Liver (tissue), 9 donors: ENCODE results near the gene PARP3. TPM values are rescaled to one million over a fixed set of nuclear protein-coding genes. Genes with fewer than 3 reads are reported as not detected.

ENCODE experiments used
- DNase-seq: peaks from one replicate; pipeline ENCODE4 v3.0.0-alpha.2; 2017; ENCODE audit warnings: low spot score
- H3K27ac ChIP-seq, 2 donors: one replicate each; pipeline ENCODE4 v1.7.0; 2013; ENCODE audit warnings: inconsistent platforms in 2 of 2, low read length in 2 of 2, control low read depth in 1 of 2, low read depth in 1 of 2, mild to moderate bottlenecking in 1 of 2
- H3K27me3 ChIP-seq, 4 donors: one replicate each; pipeline versions ENCODE4 v1.6.1 to v1.7.0; 2013; ENCODE audit warnings: low read length in 3 of 4, inconsistent platforms in 1 of 4, mild to moderate bottlenecking in 1 of 4, moderate library complexity in 1 of 4; ENCODE audit not compliant: control insufficient read depth in 4 of 4, insufficient read depth in 4 of 4
- H3K36me3 ChIP-seq, 4 donors: one replicate each; pipeline versions ENCODE4 v1.6.1 to v1.7.0; 2013; ENCODE audit warnings: low read length in 3 of 4, mild to moderate bottlenecking in 3 of 4, low read depth in 1 of 4, moderate library complexity in 1 of 4; ENCODE audit not compliant: control insufficient read depth in 4 of 4, insufficient read depth in 3 of 4
- H3K4me1 ChIP-seq, 4 donors: one replicate each; pipeline versions ENCODE4 v1.6.1 to v1.7.0; 2013; ENCODE audit warnings: low read length in 3 of 4, mild to moderate bottlenecking in 3 of 4, moderate library complexity in 1 of 4; ENCODE audit not compliant: control insufficient read depth in 4 of 4, insufficient read depth in 4 of 4
- H3K4me3 ChIP-seq, 3 donors: one replicate each; pipeline versions ENCODE4 v1.6.1 to v1.7.0; 2013; ENCODE audit warnings: low read length in 3 of 3, control low read depth in 1 of 3, low read depth in 1 of 3, mild to moderate bottlenecking in 1 of 3
- H3K9ac ChIP-seq, 2 donors: one replicate each; pipeline ENCODE4 v1.7.0; 2013; ENCODE audit warnings: low read length in 2 of 2, mild to moderate bottlenecking in 2 of 2, moderate library complexity in 2 of 2, control low read depth in 1 of 2, low read depth in 1 of 2
- H3K9me3 ChIP-seq, 4 donors: one replicate each; pipeline versions ENCODE4 v1.6.1 to v1.7.0; 2013; ENCODE audit warnings: low read length in 3 of 4; ENCODE audit not compliant: control insufficient read depth in 4 of 4
- ATF3 ChIP-seq: IDR thresholded peaks from 2 replicates; pipeline ENCODE4 v1.6.1; 2016; ENCODE audit warnings: antibody characterized with exemption
- EGR1 ChIP-seq, 2 donors: IDR thresholded peaks; 2 replicates each; pipeline ENCODE4 v1.6.1; 2016 to 2018; ENCODE audit warnings: antibody characterized with exemption in 2 of 2, low read depth in 2 of 2
- FOXA1 ChIP-seq: IDR thresholded peaks from 2 replicates; pipeline ENCODE4 v1.6.1; 2016; ENCODE audit warnings: antibody characterized with exemption
- FOXA2 ChIP-seq: IDR thresholded peaks from 2 replicates; pipeline ENCODE4 v1.6.1; 2016; ENCODE audit warnings: antibody characterized with exemption
- GABPA ChIP-seq, 2 donors: IDR thresholded peaks in 1 of 2; conservative IDR thresholded peaks in 1 of 2; 2 replicates each; pipeline ENCODE4 v1.6.1; 2016; ENCODE audit warnings: antibody characterized with exemption in 2 of 2, mild to moderate bottlenecking in 1 of 2, moderate library complexity in 1 of 2
- HNF4A ChIP-seq, 2 donors: conservative IDR thresholded peaks; 2 replicates each; pipeline ENCODE4 v1.6.1; 2016; ENCODE audit warnings: antibody characterized with exemption in 2 of 2, mild to moderate bottlenecking in 2 of 2
- HNF4G ChIP-seq: IDR thresholded peaks from 2 replicates; pipeline ENCODE4 v1.6.1; 2016; ENCODE audit warnings: antibody characterized with exemption
- JUND ChIP-seq, 2 donors: IDR thresholded peaks; 2 replicates each; pipeline ENCODE4 v1.6.1; 2016; ENCODE audit warnings: antibody characterized with exemption in 2 of 2
- NR2F2 ChIP-seq: IDR thresholded peaks from 2 replicates; pipeline ENCODE4 v1.6.1; 2016; ENCODE audit warnings: antibody characterized with exemption
- RAD21 ChIP-seq, 2 donors: IDR thresholded peaks; 2 replicates each; pipeline ENCODE4 v1.6.1; 2016; ENCODE audit warnings: antibody characterized with exemption in 2 of 2, mild to moderate bottlenecking in 2 of 2
- RXRA ChIP-seq, 2 donors: IDR thresholded peaks; 2 replicates each; pipeline ENCODE4 v1.6.1; 2017 to 2018; ENCODE audit warnings: antibody characterized with exemption in 2 of 2, mild to moderate bottlenecking in 1 of 2
- TAF1 ChIP-seq: conservative IDR thresholded peaks from 2 replicates; pipeline ENCODE4 v1.6.1; 2016; ENCODE audit warnings: antibody characterized with exemption, mild to moderate bottlenecking
- YY1 ChIP-seq: IDR thresholded peaks from 2 replicates; pipeline ENCODE4 v1.6.1; 2016; ENCODE audit warnings: antibody characterized with exemption, mild to moderate bottlenecking
- ZBTB33 ChIP-seq: IDR thresholded peaks from 2 replicates; pipeline ENCODE4 v1.6.1; 2016; ENCODE audit warnings: antibody characterized with exemption
- WGBS: extraction: QIAGEN DNeasy Blood & Tissue Kit; methylation state at CpG from one replicate; pipeline ENCODE4 v1.1.7; 2013; 5-methylcytosine and 5-hydroxymethylcytosine counted together
- polyA plus RNA-seq, 2 donors: library from polyadenylated mRNA; stranded (reverse) in 1 of 2; unstranded in 1 of 2; fragments of 200-250 nt in 1 of 2; fragments of >200 nt in 1 of 2; fragmentation: Nextera tagmentation in 1 of 2; extraction: Ambion mirVana in 1 of 2; gene quantifications; one replicate each; pipeline versions ENCODE4 v1.2.1 to v1.2.3, GENCODE V29; 2013 to 2015
- total RNA-seq, 2 donors: library from RNA; depleted of rRNA; stranded (reverse); fragments of >200 nt; gene quantifications; one replicate each; pipeline ENCODE4 v1.2.3, GENCODE V29; 2014
- TF ChIP-seq, protein P1 (sequence below): fragments of 150-350 bp; IDR thresholded peaks from 2 replicates; pipeline ENCODE4 v1.5.1; 2017; ENCODE audit warnings: improper control_type of control experiment, low read depth, low read length; ENCODE audit not compliant: missing input control
- TF ChIP-seq, protein P2 (sequence below): IDR thresholded peaks from 2 replicates; pipeline ENCODE4 v1.6.1; 2016; ENCODE audit warnings: antibody characterized with exemption, mild to moderate bottlenecking
- donor health status: healthy.
- donor health status: healthy.
- donor health status: healthy.
- donor health status: healthy.
- donor health status: healthy.

Gene PARP3
- total and polyA plus RNA-seq, 4 donors, result 1.5 to 21.4 (median 12.7) TPM

GRCh38 chr3:51995346-51996163 is 53.4 kb downstream of the PARP3 start, which contains the start of gene RPL29 (continued):
- TF ChIP-seq GABPA (IDR thresholded peaks at IDR 0.05 in 1 of 2, conservative IDR thresholded peaks at IDR 0.05 in 1 of 2) (peak; percentile 99 to 100), JUND (IDR thresholded peaks at IDR 0.05) (peak in 1 of 2 donors; percentile 27), HNF4G (no peak), TAF1 (peak; percentile 88), ATF3 (no peak), YY1 (peak; percentile 86)

DNA sequence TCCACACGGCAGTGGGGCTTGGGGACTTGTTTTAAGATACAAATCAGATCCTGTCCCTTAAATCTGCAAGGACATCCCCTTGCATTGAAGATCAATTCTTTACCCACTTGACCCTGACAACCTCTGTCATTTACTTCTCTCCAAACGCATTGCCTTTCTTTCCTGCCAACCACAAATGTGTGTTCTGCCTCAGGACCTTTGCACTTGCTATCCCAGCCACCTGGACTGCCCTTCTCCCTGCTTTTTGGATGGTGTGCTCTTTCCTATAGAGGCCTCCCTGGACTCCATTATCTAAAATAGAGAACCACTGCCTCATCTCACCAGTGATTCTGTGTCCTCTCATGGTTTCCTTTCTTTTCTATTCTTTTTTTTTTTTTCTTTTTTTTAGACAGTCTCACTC is 55.0 kb downstream of the PARP3 start:
- Histone ChIP-seq H3K4me3 (no peak overlapping the region), H3K27me3 (no peaks in the 10 kb centered on the region), H3K4me1 (peaks cover 4 to 24% (median 13%) of the 10 kb centered on the region in 4 donors), H3K9me3 (no peaks in the 10 kb centered on the region), H3K27ac (no peak overlapping the region), H3K9ac (no peak overlapping the region), H3K36me3 (peaks cover 3 to 20% (median 12%) of the 10 kb centered on the region in 4 donors)
- no peak for DNase-seq
- TF ChIP-seq ZBTB33, result no peak
- TF ChIP-seq YY1, result no peak
- TF ChIP-seq GABPA (IDR thresholded peaks at IDR 0.05 in 1 of 2, conservative IDR thresholded peaks at IDR 0.05 in 1 of 2), result no peak
- no peak for TF ChIP-seq HNF4G
- no peak for TF ChIP-seq RAD21 (IDR thresholded peaks at IDR 0.05)
- TF ChIP-seq FOXA2, result no peak
- TF ChIP-seq, protein P1, sequence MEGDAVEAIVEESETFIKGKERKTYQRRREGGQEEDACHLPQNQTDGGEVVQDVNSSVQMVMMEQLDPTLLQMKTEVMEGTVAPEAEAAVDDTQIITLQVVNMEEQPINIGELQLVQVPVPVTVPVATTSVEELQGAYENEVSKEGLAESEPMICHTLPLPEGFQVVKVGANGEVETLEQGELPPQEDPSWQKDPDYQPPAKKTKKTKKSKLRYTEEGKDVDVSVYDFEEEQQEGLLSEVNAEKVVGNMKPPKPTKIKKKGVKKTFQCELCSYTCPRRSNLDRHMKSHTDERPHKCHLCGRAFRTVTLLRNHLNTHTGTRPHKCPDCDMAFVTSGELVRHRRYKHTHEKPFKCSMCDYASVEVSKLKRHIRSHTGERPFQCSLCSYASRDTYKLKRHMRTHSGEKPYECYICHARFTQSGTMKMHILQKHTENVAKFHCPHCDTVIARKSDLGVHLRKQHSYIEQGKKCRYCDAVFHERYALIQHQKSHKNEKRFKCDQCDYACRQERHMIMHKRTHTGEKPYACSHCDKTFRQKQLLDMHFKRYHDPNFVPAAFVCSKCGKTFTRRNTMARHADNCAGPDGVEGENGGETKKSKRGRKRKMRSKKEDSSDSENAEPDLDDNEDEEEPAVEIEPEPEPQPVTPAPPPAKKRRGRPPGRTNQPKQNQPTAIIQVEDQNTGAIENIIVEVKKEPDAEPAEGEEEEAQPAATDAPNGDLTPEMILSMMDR, result no peak
- TF ChIP-seq FOXA1, result no peak
- no peak for TF ChIP-seq ATF3
- TF ChIP-seq TAF1, result no peak
- TF ChIP-seq HNF4A (conservative IDR thresholded peaks at IDR 0.05), result no peak
- no peak for TF ChIP-seq NR2F2
- no peak for TF ChIP-seq EGR1 (IDR thresholded peaks at IDR 0.05; ENCODE audit: low read depth in 2 of 2)
- TF ChIP-seq, protein P2, sequence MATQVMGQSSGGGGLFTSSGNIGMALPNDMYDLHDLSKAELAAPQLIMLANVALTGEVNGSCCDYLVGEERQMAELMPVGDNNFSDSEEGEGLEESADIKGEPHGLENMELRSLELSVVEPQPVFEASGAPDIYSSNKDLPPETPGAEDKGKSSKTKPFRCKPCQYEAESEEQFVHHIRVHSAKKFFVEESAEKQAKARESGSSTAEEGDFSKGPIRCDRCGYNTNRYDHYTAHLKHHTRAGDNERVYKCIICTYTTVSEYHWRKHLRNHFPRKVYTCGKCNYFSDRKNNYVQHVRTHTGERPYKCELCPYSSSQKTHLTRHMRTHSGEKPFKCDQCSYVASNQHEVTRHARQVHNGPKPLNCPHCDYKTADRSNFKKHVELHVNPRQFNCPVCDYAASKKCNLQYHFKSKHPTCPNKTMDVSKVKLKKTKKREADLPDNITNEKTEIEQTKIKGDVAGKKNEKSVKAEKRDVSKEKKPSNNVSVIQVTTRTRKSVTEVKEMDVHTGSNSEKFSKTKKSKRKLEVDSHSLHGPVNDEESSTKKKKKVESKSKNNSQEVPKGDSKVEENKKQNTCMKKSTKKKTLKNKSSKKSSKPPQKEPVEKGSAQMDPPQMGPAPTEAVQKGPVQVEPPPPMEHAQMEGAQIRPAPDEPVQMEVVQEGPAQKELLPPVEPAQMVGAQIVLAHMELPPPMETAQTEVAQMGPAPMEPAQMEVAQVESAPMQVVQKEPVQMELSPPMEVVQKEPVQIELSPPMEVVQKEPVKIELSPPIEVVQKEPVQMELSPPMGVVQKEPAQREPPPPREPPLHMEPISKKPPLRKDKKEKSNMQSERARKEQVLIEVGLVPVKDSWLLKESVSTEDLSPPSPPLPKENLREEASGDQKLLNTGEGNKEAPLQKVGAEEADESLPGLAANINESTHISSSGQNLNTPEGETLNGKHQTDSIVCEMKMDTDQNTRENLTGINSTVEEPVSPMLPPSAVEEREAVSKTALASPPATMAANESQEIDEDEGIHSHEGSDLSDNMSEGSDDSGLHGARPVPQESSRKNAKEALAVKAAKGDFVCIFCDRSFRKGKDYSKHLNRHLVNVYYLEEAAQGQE, result no peak
- TF ChIP-seq RXRA (IDR thresholded peaks at IDR 0.05), result no peak
- WGBS, result 49% methylated on average over 2 of the region's 2 CpGs
